A673 (cell line): Measurements from ENCODE around the gene SPNS2.

Experiments used
- EZH2 ChIP-seq: fragments of 200-600 bp; sonication (generic); IDR thresholded peaks from 2 replicates; pipeline ENCODE4 v1.6.1; 2017; ENCODE audit warnings: borderline replicate concordance, low read depth, mild to moderate bottlenecking, mixed read lengths, antibody characterized with exemption, low read length; ENCODE audit not compliant: poor library complexity, severe bottlenecking
- TF ChIP-seq, protein P1 (sequence below): fragments of 300-800, 200-600 bp; sonication (generic); conservative IDR thresholded peaks from 2 replicates; pipeline ENCODE4 v1.5.1; 2017; ENCODE audit warnings: low read depth, mild to moderate bottlenecking, antibody characterized with exemption, low read length, moderate library complexity, mixed read lengths

DNA sequence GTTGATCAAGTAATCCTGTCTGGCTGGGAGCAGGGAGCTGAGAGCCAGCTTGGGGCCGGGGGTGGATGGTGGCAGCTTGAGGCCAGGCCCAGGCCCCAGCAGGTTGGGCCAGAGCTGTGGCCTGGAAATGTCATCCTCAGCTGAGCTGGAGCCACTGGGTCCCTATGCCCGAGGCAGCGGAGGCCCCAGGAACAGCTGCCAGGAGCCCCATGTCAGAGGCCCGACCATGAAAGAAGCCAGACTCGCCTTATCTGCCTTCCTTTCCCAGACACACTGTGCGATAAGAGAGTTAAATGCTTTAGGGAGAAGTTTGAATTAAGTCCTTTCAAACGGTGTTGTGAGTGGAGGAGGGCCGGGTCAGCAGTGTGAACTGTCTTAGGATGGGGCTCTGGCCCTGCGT is 89.1 kb downstream of the SPNS2 start:
- no peak for TF ChIP-seq EZH2
- TF ChIP-seq, protein P1, sequence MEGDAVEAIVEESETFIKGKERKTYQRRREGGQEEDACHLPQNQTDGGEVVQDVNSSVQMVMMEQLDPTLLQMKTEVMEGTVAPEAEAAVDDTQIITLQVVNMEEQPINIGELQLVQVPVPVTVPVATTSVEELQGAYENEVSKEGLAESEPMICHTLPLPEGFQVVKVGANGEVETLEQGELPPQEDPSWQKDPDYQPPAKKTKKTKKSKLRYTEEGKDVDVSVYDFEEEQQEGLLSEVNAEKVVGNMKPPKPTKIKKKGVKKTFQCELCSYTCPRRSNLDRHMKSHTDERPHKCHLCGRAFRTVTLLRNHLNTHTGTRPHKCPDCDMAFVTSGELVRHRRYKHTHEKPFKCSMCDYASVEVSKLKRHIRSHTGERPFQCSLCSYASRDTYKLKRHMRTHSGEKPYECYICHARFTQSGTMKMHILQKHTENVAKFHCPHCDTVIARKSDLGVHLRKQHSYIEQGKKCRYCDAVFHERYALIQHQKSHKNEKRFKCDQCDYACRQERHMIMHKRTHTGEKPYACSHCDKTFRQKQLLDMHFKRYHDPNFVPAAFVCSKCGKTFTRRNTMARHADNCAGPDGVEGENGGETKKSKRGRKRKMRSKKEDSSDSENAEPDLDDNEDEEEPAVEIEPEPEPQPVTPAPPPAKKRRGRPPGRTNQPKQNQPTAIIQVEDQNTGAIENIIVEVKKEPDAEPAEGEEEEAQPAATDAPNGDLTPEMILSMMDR, result no peak
